CD4-positive, alpha-beta T cell (primary cell): ENCODE measurements around the gene CDHR3. TPM values are rescaled to one million over a fixed set of nuclear protein-coding genes. Genes with fewer than 3 reads are reported as not detected.

Experiments used
- ATAC-seq: fragments of 200-7000 bp; cut with Tn5 transposase; one replicate; pipeline ENCODE4 v1.10.0; 2022; ENCODE audit warnings: mild to moderate bottlenecking; ENCODE audit not compliant: poor library complexity
- CTCF ChIA-PET: fragments of 350-600 bp; sonication (Branson Sonifier 250); formaldehyde crosslinking; loops from one replicate; lab custom pipeline; 2021; ENCODE audit warnings: antibody characterized with exemption, inconsistent platforms; lab: Charles Lee
- POLR2A ChIA-PET: fragments of 350-600 bp; sonication (Branson Sonifier 250); formaldehyde crosslinking; loops from one replicate; lab custom pipeline; 2021; ENCODE audit warnings: antibody characterized with exemption, inconsistent platforms; lab: Charles Lee
- DNase-seq, 14 experiments: peaks; one replicate each; pipeline ENCODE4 v3.0.0-alpha.2; 2013 to 2020; ENCODE audit warnings: mixed read lengths in 2 of 14
- H3K27ac ChIP-seq, 2 donors: one replicate each; pipeline versions ENCODE4 v1.5.1 to v1.7.0; 2013; ENCODE audit warnings: low read length in 2 of 2, low read depth in 1 of 2, mild to moderate bottlenecking in 1 of 2
- H3K27me3 ChIP-seq, 2 experiments: 1 replicate in 1 of 2; 2 replicates in 1 of 2; pipeline versions ENCODE4 v1.6.1 to v1.7.0; 2013; ENCODE audit warnings: low read length in 2 of 2, control low read depth in 1 of 2, mild to moderate bottlenecking in 1 of 2, moderate library complexity in 1 of 2; ENCODE audit not compliant: insufficient read depth in 2 of 2, control insufficient read depth in 1 of 2
- H3K36me3 ChIP-seq: one replicate; pipeline ENCODE4 v1.6.1; 2013; ENCODE audit warnings: low read length, control low read depth; ENCODE audit not compliant: insufficient read depth
- H3K4me1 ChIP-seq: one replicate; pipeline ENCODE4 v1.6.1; 2013; ENCODE audit warnings: low read length, control low read depth; ENCODE audit not compliant: insufficient read depth
- H3K4me3 ChIP-seq: one replicate; pipeline ENCODE4 v1.5.1; 2013; ENCODE audit warnings: mild to moderate bottlenecking, low read length, moderate library complexity
- H3K9me3 ChIP-seq, 2 experiments: 1 replicate in 1 of 2; 2 replicates in 1 of 2; pipeline versions ENCODE4 v1.6.1 to v1.7.0; 2013; ENCODE audit warnings: low read length in 2 of 2, mild to moderate bottlenecking in 2 of 2, control low read depth in 1 of 2, moderate library complexity in 1 of 2; ENCODE audit not compliant: control insufficient read depth in 1 of 2, insufficient read depth in 1 of 2
- H3K27ac Mint-ChIP-seq: one replicate; pipeline ENCODE4 v1.8.0; 2020; ENCODE audit warnings: mixed read lengths
- H3K27me3 Mint-ChIP-seq: one replicate; pipeline ENCODE4 v1.8.0; 2021; ENCODE audit warnings: mixed read lengths
- H3K36me3 Mint-ChIP-seq: one replicate; pipeline ENCODE4 v1.8.0; 2021; ENCODE audit warnings: low read depth, mixed read lengths
- H3K4me1 Mint-ChIP-seq: one replicate; pipeline ENCODE4 v1.8.0; 2021; ENCODE audit warnings: low read depth, mixed read lengths
- H3K4me3 Mint-ChIP-seq: one replicate; pipeline ENCODE4 v1.8.0; 2020; ENCODE audit warnings: mild to moderate bottlenecking, mixed read lengths
- H3K9me3 Mint-ChIP-seq: one replicate; pipeline ENCODE4 v1.8.0; 2020; ENCODE audit warnings: mixed read lengths
- intact Hi-C, 2 experiments: fragments of 100-400 bp; cut with DNase I in 1 of 2; cut with micrococcal nuclease in 1 of 2; formaldehyde crosslinking; loops; one replicate each; pipeline versions ENCODE4 v1.15.1 to v1.9.0; 2023 to 2025; cut with DNase I, micrococcal nuclease
- total RNA-seq, 174 experiments: library from RNA in 2 of 174; stranded (reverse) in 2 of 174; gene quantifications; one replicate each; pipeline ENCODE4 v1.2.3 and lab custom pipeline; 2021 to 2026
- TF ChIP-seq, protein P1 (sequence below): fragments of 200-600 bp; IDR thresholded peaks from one replicate; pipeline ENCODE4 v1.8.0; 2022; ENCODE audit warnings: antibody characterized with exemption, mild to moderate bottlenecking

The CDHR3 gene
- total RNA-seq, 2 experiments from 2014 or later, result 10.3 to 12.2 TPM

DNA sequence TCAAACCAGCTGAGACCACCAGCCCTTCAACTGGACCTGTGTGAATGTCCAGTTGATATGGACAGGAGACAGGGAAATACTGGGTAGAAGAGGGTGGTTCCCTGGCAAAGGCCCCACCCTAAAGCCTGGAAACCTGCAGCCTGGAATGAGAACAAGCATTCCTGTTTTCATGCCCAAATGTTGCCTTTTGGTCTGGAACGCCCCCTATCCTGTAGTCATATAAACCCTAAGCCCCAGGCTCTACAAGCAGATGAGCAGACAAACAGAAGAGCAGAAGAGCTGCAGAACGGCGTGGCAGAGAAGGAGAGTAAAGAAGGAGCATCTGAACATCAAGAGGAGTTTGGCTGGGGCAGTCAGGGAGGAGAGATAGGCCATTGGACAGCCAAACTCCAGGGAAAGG, 110.6 kb downstream of the CDHR3 start:
- H3K4me1 Mint-ChIP-seq, result peaks cover 75% of the 10 kb centered on the region
- intact Hi-C loops, result no loop called here
- CTCF ChIA-PET, result interaction anchor here (1.2 kb wide), 1 partner anchor 80 kb away, joined by 3 read pairs; no protein-coding TSS in a partner anchor

GRCh38 chr7:106074257-106074656, 111.2 kb downstream of the CDHR3 start:
- DNase-seq, result no peak
- Histone ChIP-seq H3K4me1 (peaks cover 41% of the 10 kb centered on the region), H3K9me3 (no peaks in the 10 kb centered on the region), H3K36me3 (no peaks in the 10 kb centered on the region), H3K4me3 (no peak overlapping the region), H3K27me3 (no peaks in the 10 kb centered on the region), H3K27ac (no peak overlapping the region)
- Mint-ChIP-seq H3K36me3 (no peaks in the 10 kb centered on the region), H3K9me3 (no peaks in the 10 kb centered on the region), H3K4me1 (peaks cover 73% of the 10 kb centered on the region), H3K4me3 (no peak overlapping the region), H3K27me3 (no peaks in the 10 kb centered on the region), H3K27ac (peak overlapping the region; percentile 95)
- intact Hi-C loops, result no loop called here
- ChIA-PET POLR2A (interaction anchor here (4.3 kb wide), 1 partner anchor 38 kb away, joined by 149 read pairs; the partner anchor contains the start of gene SYPL1), CTCF (interaction anchor here (0.5 kb wide), 1 partner anchor 18 kb away, joined by 3 read pairs; no protein-coding TSS in a partner anchor)
- TF ChIP-seq, protein P1, sequence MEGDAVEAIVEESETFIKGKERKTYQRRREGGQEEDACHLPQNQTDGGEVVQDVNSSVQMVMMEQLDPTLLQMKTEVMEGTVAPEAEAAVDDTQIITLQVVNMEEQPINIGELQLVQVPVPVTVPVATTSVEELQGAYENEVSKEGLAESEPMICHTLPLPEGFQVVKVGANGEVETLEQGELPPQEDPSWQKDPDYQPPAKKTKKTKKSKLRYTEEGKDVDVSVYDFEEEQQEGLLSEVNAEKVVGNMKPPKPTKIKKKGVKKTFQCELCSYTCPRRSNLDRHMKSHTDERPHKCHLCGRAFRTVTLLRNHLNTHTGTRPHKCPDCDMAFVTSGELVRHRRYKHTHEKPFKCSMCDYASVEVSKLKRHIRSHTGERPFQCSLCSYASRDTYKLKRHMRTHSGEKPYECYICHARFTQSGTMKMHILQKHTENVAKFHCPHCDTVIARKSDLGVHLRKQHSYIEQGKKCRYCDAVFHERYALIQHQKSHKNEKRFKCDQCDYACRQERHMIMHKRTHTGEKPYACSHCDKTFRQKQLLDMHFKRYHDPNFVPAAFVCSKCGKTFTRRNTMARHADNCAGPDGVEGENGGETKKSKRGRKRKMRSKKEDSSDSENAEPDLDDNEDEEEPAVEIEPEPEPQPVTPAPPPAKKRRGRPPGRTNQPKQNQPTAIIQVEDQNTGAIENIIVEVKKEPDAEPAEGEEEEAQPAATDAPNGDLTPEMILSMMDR, result no peak
- ATAC-seq, result no peak

More for the DNA sequence above, 110.6 kb downstream of the CDHR3 start:
- Mint-ChIP-seq H3K27me3 (no peaks in the 10 kb centered on the region), H3K4me3 (no peak overlapping the region), H3K36me3 (no peaks in the 10 kb centered on the region), H3K9me3 (no peaks in the 10 kb centered on the region), H3K27ac (peak overlapping the region; percentile 95)
- TF ChIP-seq, protein P1, result no peak
- no peak for ATAC-seq
- no peak overlapping the region for H3K27ac ChIP-seq
- no peaks in the 10 kb centered on the region for H3K27me3 ChIP-seq
- DNase-seq, result no peak
- no peaks in the 10 kb centered on the region for H3K36me3 ChIP-seq
- H3K4me3 ChIP-seq, result no peak overlapping the region
- POLR2A ChIA-PET, result interaction anchor here (3.4 to 4.3 kb wide), 2 partner anchors 39 to 51 kb away, joined by 17 to 149 read pairs; partner anchors contain the start of gene SYPL1
- H3K4me1 ChIP-seq, result peaks cover 44% of the 10 kb centered on the region
- H3K9me3 ChIP-seq, result no peaks in the 10 kb centered on the region

- intact Hi-C loops, result no loop called here
- H3K27me3 ChIP-seq, result no peaks in the 10 kb centered on the region
- H3K4me1 Mint-ChIP-seq, result peaks cover 74% of the 10 kb centered on the region
- no peaks in the 10 kb centered on the region for H3K9me3 Mint-ChIP-seq
- no peaks in the 10 kb centered on the region for H3K9me3 ChIP-seq
- H3K27ac ChIP-seq, result no peak overlapping the region
- no peak overlapping the region for H3K27ac Mint-ChIP-seq
- TF ChIP-seq, protein P1, result no peak
- no peaks in the 10 kb centered on the region for H3K27me3 Mint-ChIP-seq
- ATAC-seq, result no peak
- no peak for DNase-seq
- H3K36me3 ChIP-seq, result no peaks in the 10 kb centered on the region
- H3K4me3 ChIP-seq, result no peak overlapping the region
- no peaks in the 10 kb centered on the region for H3K36me3 Mint-ChIP-seq
- POLR2A ChIA-PET, result no interaction called here
- H3K4me3 Mint-ChIP-seq, result no peak overlapping the region
- H3K4me1 ChIP-seq, result peaks cover 32% of the 10 kb centered on the region
- CTCF ChIA-PET, result no interaction called here
Observed at GRCh38 chr7:106075937-106076336, 112.9 kb downstream of the CDHR3 start.
